Stimulated activated CD4-positive, alpha-beta T cell treated with anti-CD3 and anti-CD28 coated beads, Interleukin-1b, Interleukin-23, amount 100 ng/mL, for 48 hours (primary cell): Measurements from ENCODE around the gene ATG13.
"Not testable (repeated sequence)": the region's sequence is repeated elsewhere in the genome, so short reads cannot be mapped to it uniquely, and the experiment has no call there.

ENCODE experiments used
- DNase-seq: peaks from one replicate; pipeline ENCODE4 v3.0.0-alpha.2; 2020

Gene ATG13

GRCh38 chr11:46700241-46701077 lies 83.1 kb downstream of the ATG13 start, which contains the start of the genes ARHGAP1 and ZNF408:
Gene ARHGAP1 (minus strand): TSS chr11:46700619. CDS start chr11:46696107, 4,512 bp downstream.
Gene ZNF408 (plus strand): TSS chr11:46701031. CDS start chr11:46701048, 17 bp downstream.
- peak; percentile 99 for DNase-seq

GRCh38 chr11:46701078-46701654 lies 83.8 kb downstream of the ATG13 start:
- no peak for DNase-seq

GRCh38 chr11:46705070-46705688 lies 87.8 kb downstream of the ATG13 start:
- no peak for DNase-seq

GRCh38 chr11:46706886-46707285 lies 89.5 kb downstream of the ATG13 start:
- no peak for DNase-seq

- not testable (repeated sequence) for DNase-seq
Measured at GRCh38 chr11:46709351-46709750, 92.0 kb downstream of the ATG13 start.

GRCh38 chr11:46710821-46711269 lies 93.5 kb downstream of the ATG13 start:
- DNase-seq, result no peak

- DNase-seq, result no peak
Measured at GRCh38 chr11:46711303-46711702, 94.0 kb downstream of the ATG13 start.

- no peak for DNase-seq
Measured at GRCh38 chr11:46712874-46713576, 95.7 kb downstream of the ATG13 start.

- DNase-seq, result not testable (repeated sequence)
Measured at GRCh38 chr11:46717825-46718154, 100.4 kb downstream of the ATG13 start.

- no peak for DNase-seq
Measured at GRCh38 chr11:46718155-46719019, 101.0 kb downstream of the ATG13 start.

GRCh38 chr11:46719048-46719542 lies 101.7 kb downstream of the ATG13 start, which contains the start of gene F2:
Gene F2 (plus strand): TSS chr11:46719213. CDS start chr11:46719236, 23 bp downstream.
- no peak for DNase-seq

- DNase-seq, result no peak
Measured at GRCh38 chr11:46719543-46720218, 102.3 kb downstream of the ATG13 start.

- no peak for DNase-seq
Measured at GRCh38 chr11:46721286-46721685, 103.9 kb downstream of the ATG13 start.

- DNase-seq, result no peak
Measured at GRCh38 chr11:46722566-46723358, 105.4 kb downstream of the ATG13 start.

- DNase-seq, result no peak
Measured at GRCh38 chr11:46723359-46723680, 106.0 kb downstream of the ATG13 start.

- DNase-seq, result no peak
Measured at GRCh38 chr11:46724088-46724487, 106.7 kb downstream of the ATG13 start.
